ENCODE results near the gene PPCDC. TPM values are rescaled to one million over a fixed set of nuclear protein-coding genes. Genes with fewer than 3 reads are reported as not detected.

The PPCDC gene
- polyA plus RNA-seq, 1 of the 3 experiments (the other 2 are of a cell fraction) = 19.8 TPM

GRCh38 chr15:74992619-74993018 lies 30.8 kb upstream of the PPCDC start:
- Histone ChIP-seq H3K9me2 (no peaks in the 10 kb centered on the region), H4K20me1 (ENCODE audit: insufficient read depth) (no peaks in the 10 kb centered on the region), H2AFZ (ENCODE audit: low read depth) (no peak overlapping the region), H3K9ac (no peak overlapping the region), H3K4me1 (ENCODE audit: control insufficient read depth in 1 of 2, insufficient read depth in 2 of 2, low read depth in 1 of 2, low read length in 1 of 2) (peaks cover 0 to 17% of the 10 kb centered on the region in 2 experiments; a peak in 1 of 4 replicates), H3K36me3 (replicated peaks in 1 of 2; ENCODE audit: control insufficient read depth in 1 of 2, insufficient read depth in 2 of 2, low read length in 1 of 2) (no peaks in the 10 kb centered on the region), H3K27ac (ENCODE audit: low read depth in 2 of 2, low read length in 1 of 2) (no peak overlapping the region), H3K4me3 (ENCODE audit: low read depth in 2 of 2, low read length in 1 of 2) (no peak overlapping the region), H3K4me2 (no peak overlapping the region), H3F3A (replicated peaks; ENCODE audit: insufficient read depth) (peaks cover 4% of the 10 kb centered on the region), H3K9me3 (no peaks in the 10 kb centered on the region), H3K79me2 (ENCODE audit: insufficient read depth) (no peaks in the 10 kb centered on the region), H3K27me3 (ENCODE audit: insufficient read depth) (no peaks in the 10 kb centered on the region)
- TF ChIP-seq RFX5 (IDR thresholded peaks at IDR 0.05; ENCODE audit: low read length) = no peak
- TF ChIP-seq GABPA (IDR thresholded peaks at IDR 0.05; ENCODE audit: low read depth) = no peak
- TF ChIP-seq CHD2 (IDR thresholded peaks at IDR 0.05; ENCODE audit: low read length, partially characterized antibody) = no peak
- no peak for TF ChIP-seq EP300 (IDR thresholded peaks at IDR 0.05; ENCODE audit: borderline replicate concordance in 1 of 2, low read depth in 1 of 2, low read length in 1 of 2)
- TF ChIP-seq YY1 (IDR thresholded peaks at IDR 0.05; ENCODE audit: low read depth) = no peak
- TF ChIP-seq SIN3A (IDR thresholded peaks at IDR 0.05; ENCODE audit: borderline replicate concordance, low read depth, low read length) = no peak
- TF ChIP-seq IRF3 (IDR thresholded peaks at IDR 0.05; ENCODE audit: low read depth, low read length) = no peak
- TF ChIP-seq JUND (IDR thresholded peaks at IDR 0.05) = no peak
- TF ChIP-seq NFIC (IDR thresholded peaks at IDR 0.05; ENCODE audit: borderline replicate concordance) = no peak
- TF ChIP-seq RCOR1 (IDR thresholded peaks at IDR 0.05; ENCODE audit: low read length) = no peak
- no peak for TF ChIP-seq TAF1 (IDR thresholded peaks at IDR 0.05; ENCODE audit: borderline replicate concordance, low read depth, low read length)
- no peak for TF ChIP-seq CTCF (IDR thresholded peaks at IDR 0.05)
- no peak for TF ChIP-seq ZBTB33 (IDR thresholded peaks at IDR 0.05; ENCODE audit: borderline replicate concordance, low read depth)
- no peak for TF ChIP-seq FOXJ3 (CRISPR knock-in tag; IDR thresholded peaks at IDR 0.05)
- no peak for TF ChIP-seq SMC3 (IDR thresholded peaks at IDR 0.05; ENCODE audit: low read depth, low read length)
- ChIA-PET POLR2A (no interaction called here), CTCF (interaction anchor here (0.9 kb wide), 2 partner anchors 37 to 91 kb away, joined by 3 to 4 read pairs; no protein-coding TSS in a partner anchor)
- DNase-seq = no peak
- 38% methylated on average over 1 of the region's 1 CpG for WGBS (ENCODE audit: low lambda C conversion rate)
